ENCODE measurements around the gene CSTF3.

- TF ChIP-seq CTCF (conservative IDR thresholded peaks at IDR 0.05), result no peak
- TF ChIP-seq ZFX (IDR thresholded peaks at IDR 0.05), result no peak
Observed at GRCh38 chr11:33059331-33060007, 101.8 kb downstream of the CSTF3 start.

Data from C4-2B (cell line).